Astrocyte (in vitro differentiated cells and primary cell): Measurements from ENCODE around the gene CDHR5. TPM values are rescaled to one million over a fixed set of nuclear protein-coding genes. Genes with fewer than 3 reads are reported as not detected.

ENCODE experiments used
- DNase-seq: peaks from one replicate; pipeline ENCODE4 v3.0.0-alpha.2; 2010; ENCODE audit warnings: low read depth
- FAIRE-seq: peaks from 2 replicates; lab custom pipeline; 2011; peaks lifted over from hg19 to GRCh38; lab: Jason Lieb, UNC
- H2AFZ ChIP-seq: 2 replicates; pipeline ENCODE4 v1.6.0; 2012; ENCODE audit warnings: low read depth, low read length, inconsistent platforms
- H3K27ac ChIP-seq: 2 replicates; pipeline ENCODE4 v1.5.1; 2011; ENCODE audit warnings: low read depth, low read length, inconsistent platforms
- H3K27me3 ChIP-seq: 2 replicates; pipeline ENCODE4 v1.6.0; 2011; ENCODE audit warnings: low read length, inconsistent platforms; ENCODE audit not compliant: insufficient read depth
- H3K36me3 ChIP-seq: 2 replicates; pipeline ENCODE4 v1.5.1; 2011; ENCODE audit warnings: low read length, inconsistent platforms; ENCODE audit not compliant: insufficient read depth
- H3K4me1 ChIP-seq: 2 replicates; pipeline ENCODE4 v1.5.1; 2011; ENCODE audit warnings: low read length, inconsistent platforms; ENCODE audit not compliant: insufficient read depth
- H3K4me2 ChIP-seq: 2 replicates; pipeline ENCODE4 v1.6.0; 2012; ENCODE audit warnings: low read length, inconsistent platforms
- H3K4me3 ChIP-seq: 2 replicates; pipeline ENCODE4 v1.5.1; 2011; ENCODE audit warnings: low read depth, mild to moderate bottlenecking, low read length, inconsistent platforms; ENCODE audit not compliant: insufficient read depth
- H3K79me2 ChIP-seq: 2 replicates; pipeline ENCODE4 v1.6.0; 2012; ENCODE audit warnings: mild to moderate bottlenecking, low read length, inconsistent platforms; ENCODE audit not compliant: insufficient read depth
- H3K9ac ChIP-seq: 2 replicates; pipeline ENCODE4 v1.6.0; 2012; ENCODE audit warnings: mild to moderate bottlenecking, low read length, inconsistent platforms
- H3K9me3 ChIP-seq: 2 replicates; pipeline ENCODE4 v1.5.1; 2012; ENCODE audit warnings: low read depth, mild to moderate bottlenecking, low read length, inconsistent platforms; ENCODE audit not compliant: insufficient read depth
- H4K20me1 ChIP-seq: 2 replicates; pipeline ENCODE4 v1.6.0; 2012; ENCODE audit warnings: low read length, inconsistent platforms; ENCODE audit not compliant: insufficient read depth
- H3K27ac Mint-ChIP-seq: one replicate; pipeline ENCODE4 v1.8.0; 2021; ENCODE audit warnings: mild to moderate bottlenecking, mixed read lengths; ENCODE audit not compliant: unreplicated experiment
- H3K27me3 Mint-ChIP-seq: one replicate; pipeline ENCODE4 v1.8.0; 2021; ENCODE audit warnings: low read depth, mixed read lengths; ENCODE audit not compliant: unreplicated experiment
- H3K36me3 Mint-ChIP-seq: one replicate; pipeline ENCODE4 v1.8.0; 2021; ENCODE audit warnings: low read depth, mixed read lengths; ENCODE audit not compliant: unreplicated experiment
- H3K4me1 Mint-ChIP-seq: one replicate; pipeline ENCODE4 v1.8.0; 2021; ENCODE audit warnings: low read depth, mixed read lengths; ENCODE audit not compliant: unreplicated experiment
- H3K4me3 Mint-ChIP-seq: one replicate; pipeline ENCODE4 v1.8.0; 2021; ENCODE audit warnings: mild to moderate bottlenecking, moderate library complexity, mixed read lengths; ENCODE audit not compliant: unreplicated experiment
- H3K9me3 Mint-ChIP-seq: one replicate; pipeline ENCODE4 v1.8.0; 2021; ENCODE audit warnings: mild to moderate bottlenecking, mixed read lengths; ENCODE audit not compliant: unreplicated experiment
- EZH2 ChIP-seq: IDR thresholded peaks from 2 replicates; pipeline ENCODE4 v1.6.1; 2012; ENCODE audit warnings: mild to moderate bottlenecking, low read length, inconsistent platforms; ENCODE audit not compliant: insufficient read depth
- total RNA-seq: library from RNA; stranded (reverse); gene quantifications from 2 replicates; pipeline ENCODE4 v1.2.1, GENCODE V29; 2021
- TF ChIP-seq, protein P1 (sequence below): IDR thresholded peaks from 2 replicates; pipeline ENCODE4 v1.5.1; 2011; ENCODE audit warnings: low read depth, mild to moderate bottlenecking, inconsistent platforms, low read length, moderate library complexity; ENCODE audit not compliant: insufficient read depth

The CDHR5 gene
- total RNA-seq, 1 donor from 2014 or later: not detected

DNA sequence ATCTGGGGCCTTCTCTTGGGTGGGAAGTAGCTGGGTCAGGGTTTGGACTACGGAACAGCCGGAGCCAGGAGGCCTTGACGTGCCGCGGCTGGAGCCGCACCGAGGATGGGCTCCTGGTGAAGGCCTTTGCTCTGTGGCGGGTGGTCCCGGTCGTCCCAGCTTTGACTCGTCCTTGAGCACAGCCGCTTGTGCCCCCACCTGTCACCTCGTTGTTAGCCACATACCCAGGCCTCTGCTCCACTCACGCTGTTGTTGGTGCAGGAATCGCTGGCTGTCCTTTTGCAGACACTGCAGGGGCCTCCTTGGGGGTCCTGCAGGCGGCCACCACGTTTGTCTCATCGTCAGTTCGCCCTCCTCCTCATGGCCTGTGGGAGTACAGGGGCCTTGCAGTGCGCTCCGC, 31.4 kb downstream of the CDHR5 start:
- H3K9me3 Mint-ChIP-seq: no peaks in the 10 kb centered on the region
- FAIRE-seq: no peak
- Histone ChIP-seq H3K4me2 (no peak overlapping the region), H4K20me1 (peaks cover 74% of the 10 kb centered on the region), H3K27ac (no peak overlapping the region), H3K9ac (no peak overlapping the region), H3K79me2 (peaks cover 60% of the 10 kb centered on the region), H3K36me3 (peaks cover 37% of the 10 kb centered on the region), H3K27me3 (no peaks in the 10 kb centered on the region), H3K4me1 (no peaks in the 10 kb centered on the region), H2AFZ (no peak overlapping the region), H3K9me3 (no peaks in the 10 kb centered on the region), H3K4me3 (no peak overlapping the region)
- H3K4me1 Mint-ChIP-seq: peaks cover 4% of the 10 kb centered on the region
- no peak for DNase-seq
- no peaks in the 10 kb centered on the region for H3K27me3 Mint-ChIP-seq
- TF ChIP-seq, protein P1, sequence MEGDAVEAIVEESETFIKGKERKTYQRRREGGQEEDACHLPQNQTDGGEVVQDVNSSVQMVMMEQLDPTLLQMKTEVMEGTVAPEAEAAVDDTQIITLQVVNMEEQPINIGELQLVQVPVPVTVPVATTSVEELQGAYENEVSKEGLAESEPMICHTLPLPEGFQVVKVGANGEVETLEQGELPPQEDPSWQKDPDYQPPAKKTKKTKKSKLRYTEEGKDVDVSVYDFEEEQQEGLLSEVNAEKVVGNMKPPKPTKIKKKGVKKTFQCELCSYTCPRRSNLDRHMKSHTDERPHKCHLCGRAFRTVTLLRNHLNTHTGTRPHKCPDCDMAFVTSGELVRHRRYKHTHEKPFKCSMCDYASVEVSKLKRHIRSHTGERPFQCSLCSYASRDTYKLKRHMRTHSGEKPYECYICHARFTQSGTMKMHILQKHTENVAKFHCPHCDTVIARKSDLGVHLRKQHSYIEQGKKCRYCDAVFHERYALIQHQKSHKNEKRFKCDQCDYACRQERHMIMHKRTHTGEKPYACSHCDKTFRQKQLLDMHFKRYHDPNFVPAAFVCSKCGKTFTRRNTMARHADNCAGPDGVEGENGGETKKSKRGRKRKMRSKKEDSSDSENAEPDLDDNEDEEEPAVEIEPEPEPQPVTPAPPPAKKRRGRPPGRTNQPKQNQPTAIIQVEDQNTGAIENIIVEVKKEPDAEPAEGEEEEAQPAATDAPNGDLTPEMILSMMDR: no peak
- no peak for TF ChIP-seq EZH2
- H3K27ac Mint-ChIP-seq: no peak overlapping the region
- H3K4me3 Mint-ChIP-seq: no peak overlapping the region
- peaks cover 28% of the 10 kb centered on the region for H3K36me3 Mint-ChIP-seq

DNA sequence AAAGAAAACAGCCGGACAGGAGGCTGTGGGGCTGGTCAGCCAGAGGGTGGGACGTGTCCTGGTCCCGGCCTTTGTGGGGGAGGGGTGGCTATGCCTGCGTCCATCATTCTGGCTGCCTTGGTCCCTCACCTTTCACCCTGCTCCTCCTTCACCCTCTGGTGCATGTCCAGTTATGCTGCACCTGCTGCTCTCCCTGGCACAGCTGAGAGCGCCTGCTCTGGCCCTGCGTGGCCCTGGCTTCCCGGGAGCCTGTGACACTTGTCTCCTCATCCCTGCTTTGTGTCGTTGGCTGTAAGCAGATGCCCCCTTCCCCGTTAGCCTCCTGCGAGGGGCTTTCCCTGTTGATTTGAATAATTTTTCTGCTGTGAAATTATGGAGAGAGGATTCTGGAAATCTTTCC, 31.8 kb downstream of the CDHR5 start:
- H3K4me3 Mint-ChIP-seq: no peak overlapping the region
- DNase-seq (no peak), FAIRE-seq (no peak)
- Histone ChIP-seq H3K4me1 (peaks cover 3% of the 10 kb centered on the region), H4K20me1 (peaks cover 74% of the 10 kb centered on the region), H3K9ac (no peak overlapping the region), H3K9me3 (no peaks in the 10 kb centered on the region), H3K4me3 (no peak overlapping the region), H2AFZ (no peak overlapping the region), H3K4me2 (no peak overlapping the region), H3K36me3 (peaks cover 37% of the 10 kb centered on the region), H3K79me2 (peaks cover 64% of the 10 kb centered on the region), H3K27me3 (no peaks in the 10 kb centered on the region), H3K27ac (no peak overlapping the region)
- no peaks in the 10 kb centered on the region for H3K27me3 Mint-ChIP-seq
- TF ChIP-seq EZH2: no peak
- TF ChIP-seq, protein P1: no peak
- peaks cover 30% of the 10 kb centered on the region for H3K36me3 Mint-ChIP-seq
- peaks cover 8% of the 10 kb centered on the region for H3K4me1 Mint-ChIP-seq
- no peaks in the 10 kb centered on the region for H3K9me3 Mint-ChIP-seq
- H3K27ac Mint-ChIP-seq: no peak overlapping the region

DNA sequence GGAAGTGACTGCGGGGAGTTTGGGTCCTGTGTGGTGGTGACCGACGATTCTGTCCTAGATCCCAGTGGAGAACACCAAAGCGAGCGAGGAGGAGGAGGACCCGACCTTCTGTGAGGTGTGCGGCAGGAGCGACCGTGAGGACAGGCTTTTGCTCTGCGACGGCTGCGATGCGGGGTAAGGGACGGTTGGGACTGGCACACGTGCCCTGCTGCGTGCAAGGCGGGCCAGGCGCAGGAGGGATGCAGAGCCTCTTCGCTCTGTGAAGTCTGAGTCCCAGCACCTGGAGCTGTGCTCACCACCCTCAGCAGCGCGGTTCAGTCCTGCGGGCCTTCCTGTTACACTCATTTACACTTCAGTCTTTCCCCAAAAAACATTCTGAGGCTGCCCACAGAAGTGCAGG, 32.3 kb downstream of the CDHR5 start:
- Histone ChIP-seq H4K20me1 (peaks cover 78% of the 10 kb centered on the region), H3K36me3 (peaks cover 37% of the 10 kb centered on the region), H3K4me1 (peaks cover 7% of the 10 kb centered on the region), H3K79me2 (peaks cover 68% of the 10 kb centered on the region), H3K27ac (no peak overlapping the region), H3K9ac (no peak overlapping the region), H2AFZ (no peak overlapping the region), H3K4me3 (no peak overlapping the region), H3K9me3 (no peaks in the 10 kb centered on the region), H3K4me2 (no peak overlapping the region), H3K27me3 (no peaks in the 10 kb centered on the region)
- H3K36me3 Mint-ChIP-seq: peaks cover 33% of the 10 kb centered on the region
- H3K4me3 Mint-ChIP-seq: no peak overlapping the region
- no peak for DNase-seq
- no peak for TF ChIP-seq EZH2
- TF ChIP-seq, protein P1: no peak
- H3K27ac Mint-ChIP-seq: no peak overlapping the region
- H3K4me1 Mint-ChIP-seq: peaks cover 13% of the 10 kb centered on the region
- no peaks in the 10 kb centered on the region for H3K9me3 Mint-ChIP-seq
- no peak for FAIRE-seq
- H3K27me3 Mint-ChIP-seq: no peaks in the 10 kb centered on the region
